ENCODE data around the gene ABHD17B. TPM values are rescaled to one million over a fixed set of nuclear protein-coding genes. Genes with fewer than 3 reads are reported as not detected.

Gene ABHD17B
- total and polyA plus RNA-seq, 4 experiments from 2014 or later = 16.6 to 20.8 (median 17.5) TPM

- Mint-ChIP-seq H3K4me3 (no peak overlapping the region), H3K9me3 (peaks cover 0 to under 1% (median 0%) of the 10 kb centered on the region in 8 donors), H3K4me1 (peaks cover 19 to 33% (median 24%) of the 10 kb centered on the region in 4 donors), H3K27me3 (no peaks in the 10 kb centered on the region), H3K36me3 (peaks cover 0 to 4% of the 10 kb centered on the region in 2 donors), H3K27ac (no peak overlapping the region)
- intact Hi-C loops (cut with micrococcal nuclease) = no loop called here
- Histone ChIP-seq H3K4me3 (ENCODE audit: low read length in 2 of 2) (no peak overlapping the region), H3K27ac (ENCODE audit: low read depth, low read length) (no peak overlapping the region), H3K36me3 (ENCODE audit: insufficient read depth, low read length) (no peaks in the 10 kb centered on the region), H3K27me3 (ENCODE audit: insufficient read depth, low read length) (no peaks in the 10 kb centered on the region), H3K4me1 (ENCODE audit: insufficient read depth, low read length) (no peaks in the 10 kb centered on the region), H3K9me3 (ENCODE audit: control insufficient read depth in 1 of 2, low read length in 2 of 2) (no peaks in the 10 kb centered on the region)
- ChIA-PET CTCF (ENCODE audit: partially characterized antibody) (interaction anchor here (0.6 to 1.0 kb wide), 2 partner anchors 350 to 1170 kb away, joined by 3 to 4 read pairs; no protein-coding TSS in a partner anchor), POLR2A (ENCODE audit: partially characterized antibody) (no interaction called here)
- no peak for DNase-seq
These were observed 26.9 kb upstream of the ABHD17B start for GRCh38 chr9:71937898-71938297.

- H3K4me1 Mint-ChIP-seq = peaks cover 19 to 36% (median 26%) of the 10 kb centered on the region in 4 donors
- POLR2A ChIA-PET (ENCODE audit: partially characterized antibody) = no interaction called here
- H3K4me3 ChIP-seq (ENCODE audit: low read length in 2 of 2) = no peak overlapping the region
- CTCF ChIA-PET (ENCODE audit: partially characterized antibody) = interaction anchor here (1.0 kb wide), 1 partner anchor 1171 kb away, joined by 4 read pairs; no protein-coding TSS in a partner anchor
- no peaks in the 10 kb centered on the region for H3K4me1 ChIP-seq (ENCODE audit: insufficient read depth, low read length)
- H3K9me3 Mint-ChIP-seq = peaks cover 0 to 2% (median 0%) of the 10 kb centered on the region in 8 donors
- H3K9me3 ChIP-seq (ENCODE audit: control insufficient read depth in 1 of 2, low read length in 2 of 2) = no peaks in the 10 kb centered on the region
- intact Hi-C loops (cut with micrococcal nuclease) = no loop called here
- DNase-seq = no peak
- H3K27me3 ChIP-seq (ENCODE audit: insufficient read depth, low read length) = no peaks in the 10 kb centered on the region
- H3K27me3 Mint-ChIP-seq = no peaks in the 10 kb centered on the region
- no peak overlapping the region for H3K4me3 Mint-ChIP-seq
- peaks cover 0 to 9% of the 10 kb centered on the region in 2 donors for H3K36me3 Mint-ChIP-seq
- peak overlapping the region in 2 of 7 donors; percentile 3 to 18 for H3K27ac Mint-ChIP-seq
- no peak overlapping the region for H3K27ac ChIP-seq (ENCODE audit: low read depth, low read length)
- no peaks in the 10 kb centered on the region for H3K36me3 ChIP-seq (ENCODE audit: insufficient read depth, low read length)
These were observed 26.2 kb upstream of the ABHD17B start for GRCh38 chr9:71937070-71937625.

GRCh38 chr9:71936066-71936465 is 25.1 kb upstream of the ABHD17B start:
- CTCF ChIA-PET (ENCODE audit: partially characterized antibody) = interaction anchor here (0.6 kb wide), 1 partner anchor 129 kb away, joined by 4 read pairs; no protein-coding TSS in a partner anchor
- Mint-ChIP-seq H3K27me3 (no peaks in the 10 kb centered on the region), H3K36me3 (peaks cover 1 to 11% of the 10 kb centered on the region in 2 donors), H3K4me3 (no peak overlapping the region), H3K4me1 (peaks cover 14 to 29% (median 19%) of the 10 kb centered on the region in 4 donors), H3K9me3 (peaks cover 0 to 2% (median 0%) of the 10 kb centered on the region in 8 donors), H3K27ac (peak overlapping the region in 2 of 7 donors; percentile 4 to 15)
- Histone ChIP-seq H3K4me1 (ENCODE audit: insufficient read depth, low read length) (no peaks in the 10 kb centered on the region), H3K9me3 (ENCODE audit: control insufficient read depth in 1 of 2, low read length in 2 of 2) (no peaks in the 10 kb centered on the region), H3K36me3 (ENCODE audit: insufficient read depth, low read length) (no peaks in the 10 kb centered on the region), H3K27me3 (ENCODE audit: insufficient read depth, low read length) (no peaks in the 10 kb centered on the region), H3K4me3 (ENCODE audit: low read length in 2 of 2) (no peak overlapping the region), H3K27ac (ENCODE audit: low read depth, low read length) (no peak overlapping the region)
- intact Hi-C loops (cut with micrococcal nuclease) = no loop called here
- POLR2A ChIA-PET (ENCODE audit: partially characterized antibody) = no interaction called here
- no peak for DNase-seq

GRCh38 chr9:71931166-71931565 is 20.2 kb upstream of the ABHD17B start:
- POLR2A ChIA-PET (ENCODE audit: partially characterized antibody) = no interaction called here

GRCh38 chr9:71929791-71930440 is 18.9 kb upstream of the ABHD17B start:
- peaks cover 1 to 19% of the 10 kb centered on the region in 2 donors for H3K36me3 Mint-ChIP-seq
- no peak for DNase-seq
- no peak overlapping the region for H3K4me3 Mint-ChIP-seq
- intact Hi-C loops (cut with micrococcal nuclease) = no loop called here
- no peaks in the 10 kb centered on the region for H3K9me3 ChIP-seq (ENCODE audit: control insufficient read depth in 1 of 2, low read length in 2 of 2)
- H3K4me1 ChIP-seq (ENCODE audit: insufficient read depth, low read length) = no peaks in the 10 kb centered on the region
- H3K27me3 Mint-ChIP-seq = no peaks in the 10 kb centered on the region
- POLR2A ChIA-PET (ENCODE audit: partially characterized antibody) = no interaction called here
- no peaks in the 10 kb centered on the region for H3K27me3 ChIP-seq (ENCODE audit: insufficient read depth, low read length)
- no peak overlapping the region for H3K27ac Mint-ChIP-seq
- CTCF ChIA-PET (ENCODE audit: partially characterized antibody) = no interaction called here
- peaks cover 4 to 13% (median 7%) of the 10 kb centered on the region in 4 donors for H3K4me1 Mint-ChIP-seq
- peaks cover 0 to 2% (median 0%) of the 10 kb centered on the region in 8 donors for H3K9me3 Mint-ChIP-seq
- no peak overlapping the region for H3K4me3 ChIP-seq (ENCODE audit: low read length in 2 of 2)
- no peak overlapping the region for H3K27ac ChIP-seq (ENCODE audit: low read depth, low read length)
- H3K36me3 ChIP-seq (ENCODE audit: insufficient read depth, low read length) = no peaks in the 10 kb centered on the region

More at GRCh38 chr9:71931166-71931565, 20.2 kb upstream of the ABHD17B start:
- Mint-ChIP-seq H3K9me3 (peaks cover 0 to 2% (median 0%) of the 10 kb centered on the region in 8 donors), H3K4me1 (peaks cover 11 to 20% (median 16%) of the 10 kb centered on the region in 4 donors), H3K27me3 (no peaks in the 10 kb centered on the region), H3K4me3 (no peak overlapping the region), H3K36me3 (peaks cover 1 to 19% of the 10 kb centered on the region in 2 donors), H3K27ac (no peak overlapping the region)
- no peaks in the 10 kb centered on the region for H3K27me3 ChIP-seq (ENCODE audit: insufficient read depth, low read length)
- no peaks in the 10 kb centered on the region for H3K4me1 ChIP-seq (ENCODE audit: insufficient read depth, low read length)
- H3K27ac ChIP-seq (ENCODE audit: low read depth, low read length) = no peak overlapping the region
- intact Hi-C loops (cut with micrococcal nuclease) = no loop called here
- H3K9me3 ChIP-seq (ENCODE audit: control insufficient read depth in 1 of 2, low read length in 2 of 2) = no peaks in the 10 kb centered on the region
- CTCF ChIA-PET (ENCODE audit: partially characterized antibody) = interaction anchor here (1.1 kb wide), 2 partner anchors 12 to 327 kb away, joined by 3 to 4 read pairs; no protein-coding TSS in a partner anchor
- no peak overlapping the region for H3K4me3 ChIP-seq (ENCODE audit: low read length in 2 of 2)
- no peaks in the 10 kb centered on the region for H3K36me3 ChIP-seq (ENCODE audit: insufficient read depth, low read length)
- DNase-seq = no peak

- Histone ChIP-seq H3K36me3 (ENCODE audit: insufficient read depth, low read length) (no peaks in the 10 kb centered on the region), H3K27ac (ENCODE audit: low read depth, low read length) (no peak overlapping the region), H3K4me3 (ENCODE audit: low read length in 2 of 2) (no peak overlapping the region), H3K9me3 (ENCODE audit: control insufficient read depth in 1 of 2, low read length in 2 of 2) (no peaks in the 10 kb centered on the region), H3K27me3 (ENCODE audit: insufficient read depth, low read length) (no peaks in the 10 kb centered on the region), H3K4me1 (ENCODE audit: insufficient read depth, low read length) (no peaks in the 10 kb centered on the region)
- peaks cover 3 to 13% (median 6%) of the 10 kb centered on the region in 4 donors for H3K4me1 Mint-ChIP-seq
- no peak for DNase-seq
- no peak overlapping the region for H3K27ac Mint-ChIP-seq
- intact Hi-C loops (cut with micrococcal nuclease) = no loop called here
- no peaks in the 10 kb centered on the region for H3K27me3 Mint-ChIP-seq
- CTCF ChIA-PET (ENCODE audit: partially characterized antibody) = no interaction called here
- H3K9me3 Mint-ChIP-seq = peaks cover 0 to 2% (median 0%) of the 10 kb centered on the region in 8 donors
- H3K4me3 Mint-ChIP-seq = no peak overlapping the region
- POLR2A ChIA-PET (ENCODE audit: partially characterized antibody) = no interaction called here
- H3K36me3 Mint-ChIP-seq = peaks cover 2 to 19% of the 10 kb centered on the region in 2 donors
These were observed 18.2 kb upstream of the ABHD17B start for GRCh38 chr9:71929223-71929622.

- intact Hi-C loops (cut with micrococcal nuclease) = no loop called here
- DNase-seq = no peak
- no peak overlapping the region for H3K4me3 ChIP-seq (ENCODE audit: low read length in 2 of 2)
- Mint-ChIP-seq H3K27me3 (no peaks in the 10 kb centered on the region), H3K27ac (no peak overlapping the region), H3K4me3 (no peak overlapping the region), H3K9me3 (peaks cover 0 to 2% (median 0%) of the 10 kb centered on the region in 8 donors), H3K36me3 (peaks cover 4 to 19% of the 10 kb centered on the region in 2 donors), H3K4me1 (peaks cover 3 to 13% (median 6%) of the 10 kb centered on the region in 4 donors)
- H3K4me1 ChIP-seq (ENCODE audit: insufficient read depth, low read length) = no peaks in the 10 kb centered on the region
- no peaks in the 10 kb centered on the region for H3K36me3 ChIP-seq (ENCODE audit: insufficient read depth, low read length)
- ChIA-PET CTCF (ENCODE audit: partially characterized antibody) (interaction anchor here (1.2 kb wide), 1 partner anchor 15 kb away, joined by 3 read pairs; no protein-coding TSS in a partner anchor), POLR2A (ENCODE audit: partially characterized antibody) (no interaction called here)
- no peak overlapping the region for H3K27ac ChIP-seq (ENCODE audit: low read depth, low read length)
- no peaks in the 10 kb centered on the region for H3K9me3 ChIP-seq (ENCODE audit: control insufficient read depth in 1 of 2, low read length in 2 of 2)
- H3K27me3 ChIP-seq (ENCODE audit: insufficient read depth, low read length) = no peaks in the 10 kb centered on the region
These were observed 17.8 kb upstream of the ABHD17B start for GRCh38 chr9:71928806-71929205.

All from CD4-positive, alpha-beta memory T cell (primary cell).